Esophagus muscularis mucosa (tissue), 3 donors: ENCODE results near the gene MICAL3.

ENCODE experiments used
- POLR2A ChIP-seq: fragments of 450-650 bp; IDR thresholded peaks from one replicate; pipeline ENCODE4 v1.6.1; 2017; ENCODE audit warnings: antibody characterized with exemption, moderate library complexity, mild to moderate bottlenecking, low read depth
- TF ChIP-seq, protein P1 (sequence below), 3 experiments: fragments of 200-600 bp in 2 of 3; fragments of 450-650 bp in 1 of 3; sonication (generic) in 2 of 3; IDR thresholded peaks; one replicate each; pipeline ENCODE4 v1.5.1; 2017 to 2019; ENCODE audit warnings: antibody characterized with exemption in 3 of 3, mild to moderate bottlenecking in 2 of 3, moderate library complexity in 1 of 3

DNA sequence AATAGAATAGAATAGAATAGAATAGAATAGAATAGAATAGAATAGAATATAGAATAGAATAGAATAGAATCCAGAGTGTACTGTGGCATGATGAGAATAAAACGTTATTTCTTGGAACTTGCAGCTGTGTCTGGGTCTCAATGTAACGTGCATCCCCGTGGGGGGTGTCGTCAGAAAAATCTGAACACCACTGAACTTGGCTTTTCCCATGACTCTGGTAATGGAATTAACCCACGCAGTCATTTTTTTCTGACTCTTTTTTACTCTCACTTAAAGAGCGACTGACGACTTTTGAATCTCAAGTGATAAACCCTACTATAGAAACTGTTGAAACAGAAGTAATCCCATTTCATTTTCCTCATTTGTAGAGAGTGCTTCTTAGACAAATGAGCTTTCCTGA, 157.7 kb downstream of the MICAL3 start:
- TF ChIP-seq, protein P1, sequence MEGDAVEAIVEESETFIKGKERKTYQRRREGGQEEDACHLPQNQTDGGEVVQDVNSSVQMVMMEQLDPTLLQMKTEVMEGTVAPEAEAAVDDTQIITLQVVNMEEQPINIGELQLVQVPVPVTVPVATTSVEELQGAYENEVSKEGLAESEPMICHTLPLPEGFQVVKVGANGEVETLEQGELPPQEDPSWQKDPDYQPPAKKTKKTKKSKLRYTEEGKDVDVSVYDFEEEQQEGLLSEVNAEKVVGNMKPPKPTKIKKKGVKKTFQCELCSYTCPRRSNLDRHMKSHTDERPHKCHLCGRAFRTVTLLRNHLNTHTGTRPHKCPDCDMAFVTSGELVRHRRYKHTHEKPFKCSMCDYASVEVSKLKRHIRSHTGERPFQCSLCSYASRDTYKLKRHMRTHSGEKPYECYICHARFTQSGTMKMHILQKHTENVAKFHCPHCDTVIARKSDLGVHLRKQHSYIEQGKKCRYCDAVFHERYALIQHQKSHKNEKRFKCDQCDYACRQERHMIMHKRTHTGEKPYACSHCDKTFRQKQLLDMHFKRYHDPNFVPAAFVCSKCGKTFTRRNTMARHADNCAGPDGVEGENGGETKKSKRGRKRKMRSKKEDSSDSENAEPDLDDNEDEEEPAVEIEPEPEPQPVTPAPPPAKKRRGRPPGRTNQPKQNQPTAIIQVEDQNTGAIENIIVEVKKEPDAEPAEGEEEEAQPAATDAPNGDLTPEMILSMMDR (IDR thresholded peaks at IDR 0.05): no peak
- TF ChIP-seq POLR2A: no peak
